GM12891 (cell line): ENCODE data around the gene CBX7.

Experiments
- DNase-seq: peaks from one replicate; pipeline ENCODE4 v3.0.0; 2011; ENCODE audit warnings: low spot score; ENCODE audit not compliant: insufficient read length
- FAIRE-seq: peaks from 2 replicates; lab custom pipeline; 2011; peaks lifted over from hg19 to GRCh38; lab: Jason Lieb, UNC
- PAX5 ChIP-seq: IDR thresholded peaks from 2 replicates; pipeline ENCODE4 v1.6.1; 2011; ENCODE audit warnings: low read length, moderate library complexity, mild to moderate bottlenecking; ENCODE audit not compliant: insufficient read depth, severe bottlenecking
- POLR2A ChIP-seq: IDR thresholded peaks from 2 replicates; pipeline ENCODE4 v1.6.1; 2011; ENCODE audit warnings: low read depth, low read length, control low read depth
- POLR2AphosphoS5 ChIP-seq: IDR thresholded peaks from 2 replicates; pipeline ENCODE4 v1.6.1; 2011; ENCODE audit warnings: low read depth, low read length, control low read depth
- POU2F2 ChIP-seq: IDR thresholded peaks from 2 replicates; pipeline ENCODE4 v1.6.1; 2011; ENCODE audit warnings: low read depth, mild to moderate bottlenecking, control low read depth, low read length, moderate library complexity
- SPI1 ChIP-seq: IDR thresholded peaks from 2 replicates; pipeline ENCODE4 v1.6.1; 2011; ENCODE audit warnings: low read depth, low read length, control low read depth
- TAF1 ChIP-seq: IDR thresholded peaks from 2 replicates; pipeline ENCODE4 v1.6.1; 2011; ENCODE audit warnings: low read depth, low read length, control low read depth

The CBX7 gene

GRCh38 chr22:39123751-39124581 lies 28.5 kb downstream of the CBX7 start:
- TF ChIP-seq PAX5: no peak
- TF ChIP-seq TAF1: no peak
- no peak for TF ChIP-seq POLR2A
- no peak for TF ChIP-seq SPI1
- no peak for TF ChIP-seq POLR2AphosphoS5
- TF ChIP-seq POU2F2: no peak
- FAIRE-seq: no peak
- DNase-seq: no peak

DNA sequence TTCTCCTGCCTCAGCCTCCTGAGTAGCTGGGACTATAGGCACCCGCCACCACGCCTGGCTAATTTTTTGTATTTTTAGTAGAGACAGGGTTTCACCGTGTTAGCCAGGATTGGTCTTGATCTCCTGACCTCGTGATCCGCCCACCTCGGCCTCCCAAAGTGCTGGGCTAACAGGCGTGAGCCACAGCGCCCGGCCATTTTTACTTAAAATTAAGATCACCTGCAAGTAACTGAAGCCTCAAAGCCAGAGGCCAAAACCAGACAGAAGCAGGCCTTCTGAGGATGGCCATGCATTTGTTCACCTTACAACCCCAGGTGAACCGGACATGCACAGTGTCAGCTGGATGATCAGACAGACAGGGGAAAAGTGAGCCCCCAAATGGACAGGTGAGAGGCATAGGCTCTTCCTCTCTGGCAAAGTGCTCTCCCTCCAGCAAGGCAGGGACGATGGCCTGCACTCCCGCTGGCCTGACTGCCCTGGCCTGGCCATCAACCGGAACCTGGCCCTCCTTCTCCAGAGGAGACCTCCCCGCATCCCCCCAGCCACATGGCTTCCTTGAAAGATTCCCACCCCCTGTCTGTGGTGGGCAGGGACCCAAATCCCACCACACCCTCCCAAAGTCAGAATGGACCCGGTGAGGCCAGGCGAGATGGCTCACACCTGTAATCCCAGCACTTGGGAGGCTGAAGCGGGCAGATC lies 29.6 kb downstream of the CBX7 start:
- DNase-seq: no peak

DNA sequence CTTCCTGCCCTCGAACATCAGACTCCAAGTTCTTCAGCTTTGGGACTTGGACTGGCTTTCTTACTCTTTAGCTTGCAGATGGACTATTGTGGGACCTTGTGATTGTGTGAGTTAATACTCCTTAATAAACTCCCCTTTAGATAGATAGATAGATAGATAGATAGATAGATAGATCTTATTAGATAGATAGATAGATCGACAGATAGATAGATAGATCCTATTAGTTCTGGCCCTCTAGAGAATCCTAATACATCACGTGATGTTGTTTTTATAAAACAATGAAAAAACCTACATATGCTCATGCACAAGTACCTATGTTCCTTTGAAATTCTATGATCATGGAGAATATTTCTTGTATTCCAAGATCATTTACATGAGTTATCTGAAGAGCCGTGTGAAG lies 31.5 kb downstream of the CBX7 start:
- no peak for DNase-seq
- no peak for TF ChIP-seq SPI1
- no peak for TF ChIP-seq PAX5
- TF ChIP-seq POLR2AphosphoS5: no peak
- TF ChIP-seq POU2F2: no peak
- no peak for TF ChIP-seq TAF1
- TF ChIP-seq POLR2A: no peak
- FAIRE-seq: no peak

More for the DNA sequence above, 29.6 kb downstream of the CBX7 start:
- TF ChIP-seq TAF1 (no peak), POLR2A (no peak), POU2F2 (no peak), SPI1 (no peak), POLR2AphosphoS5 (no peak), PAX5 (no peak)
- no peak for FAIRE-seq

- DNase-seq: no peak
- peak; percentile 65; the same call in 1 of the 2 replicates for TF ChIP-seq POU2F2
- TF ChIP-seq POLR2A: peak; percentile 32; the same call in 1 of the 2 replicates
- no peak; the same call in 1 of the 2 replicates for TF ChIP-seq POLR2AphosphoS5
- no peak for TF ChIP-seq TAF1
- no peak for TF ChIP-seq SPI1
- peak; percentile 97 for FAIRE-seq
Observed at GRCh38 chr22:39117585-39118191, 34.8 kb downstream of the CBX7 start.

GRCh38 chr22:39115977-39116621 lies 36.4 kb downstream of the CBX7 start:
- FAIRE-seq (no peak), DNase-seq (no peak)
- TF ChIP-seq PAX5: no peak
- no peak for TF ChIP-seq TAF1
- TF ChIP-seq SPI1: no peak
- no peak for TF ChIP-seq POLR2A
- TF ChIP-seq POU2F2: no peak
- no peak for TF ChIP-seq POLR2AphosphoS5

DNA sequence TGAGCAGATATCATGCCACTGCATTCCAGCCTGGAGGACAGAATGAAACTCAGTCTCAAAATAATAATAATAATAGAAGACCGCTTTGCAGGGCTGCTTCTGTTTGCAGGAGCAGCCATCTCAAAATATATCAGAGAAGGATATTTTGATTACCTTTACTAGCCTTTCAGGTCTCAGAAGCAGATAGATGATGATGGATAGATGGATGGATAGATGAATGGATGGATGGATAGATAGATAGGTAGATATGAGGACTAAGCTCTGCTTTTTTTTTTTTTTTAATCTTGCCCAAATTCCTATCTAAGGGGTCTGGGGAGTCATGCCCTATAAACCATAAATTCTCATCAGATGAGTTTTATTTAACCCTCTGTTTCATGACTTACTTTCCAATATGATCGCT lies 36.9 kb downstream of the CBX7 start:
- TF ChIP-seq POLR2AphosphoS5 (no peak), POLR2A (no peak), POU2F2 (no peak), SPI1 (no peak), TAF1 (no peak), PAX5 (no peak)

GRCh38 chr22:39114112-39114511 lies 38.4 kb downstream of the CBX7 start:
- DNase-seq (no peak), FAIRE-seq (no peak)
- TF ChIP-seq SPI1 (no peak), TAF1 (no peak), POLR2AphosphoS5 (no peak), PAX5 (no peak), POLR2A (no peak), POU2F2 (no peak)

More for the DNA sequence above, 36.9 kb downstream of the CBX7 start:
- FAIRE-seq (no peak), DNase-seq (no peak)

DNA sequence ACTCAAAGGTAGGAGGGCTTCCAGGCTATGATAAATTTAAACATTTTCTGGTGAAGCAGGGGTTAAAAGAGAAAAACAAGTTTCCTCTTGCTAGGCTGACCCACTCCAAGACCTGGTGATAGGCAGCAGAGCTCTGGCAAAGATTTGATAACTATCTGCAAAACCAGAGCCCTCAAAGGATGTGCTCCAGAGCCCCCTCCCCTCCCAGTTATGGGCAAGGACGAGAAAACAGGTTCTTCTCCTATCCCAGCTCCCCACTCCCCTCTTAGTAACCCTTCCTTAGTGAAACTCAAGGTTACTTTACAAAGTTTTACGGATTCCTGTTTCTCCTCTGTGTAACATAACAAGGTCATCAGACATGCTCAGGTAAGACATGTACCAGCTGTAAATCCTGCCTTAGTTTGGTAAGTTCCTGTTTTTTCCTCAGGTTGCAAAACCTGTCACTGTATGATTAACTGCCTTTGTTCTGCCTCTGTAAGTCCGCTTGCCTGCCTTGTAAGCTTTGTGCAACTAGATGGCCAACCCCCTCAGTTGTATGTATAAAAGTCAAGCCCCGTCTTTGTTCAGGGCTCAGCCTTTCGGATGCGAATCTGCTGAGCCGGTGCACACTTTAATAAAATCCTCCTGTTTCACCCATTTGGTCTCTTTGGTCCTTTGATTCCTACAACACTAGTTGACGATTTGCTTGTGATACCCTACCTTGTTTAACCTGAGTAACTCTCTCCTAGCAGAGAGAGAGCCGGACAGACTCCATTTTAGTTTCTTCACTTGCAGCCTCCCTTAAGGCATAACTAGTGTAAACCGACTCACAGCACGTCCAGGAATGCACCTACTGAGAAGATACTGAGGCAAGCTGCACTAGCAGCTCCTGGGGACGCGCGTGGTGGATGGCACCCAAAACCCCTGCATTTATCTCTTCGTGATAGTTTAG lies 41.6 kb downstream of the CBX7 start:
- FAIRE-seq (peak; percentile 23), DNase-seq (no peak)
- TF ChIP-seq POLR2A (no peak), POU2F2 (no peak), TAF1 (no peak), PAX5 (no peak), SPI1 (no peak), POLR2AphosphoS5 (no peak)
